Parathyroid adenoma (tissue), 2 donors: Measurements from ENCODE around the gene SMG6.

Experiments used
- H2AFZ ChIP-seq: fragments of 300-600 bp; sonication (generic); one replicate; pipeline ENCODE4 v1.7.0; 2017; ENCODE audit warnings: antibody characterized with exemption, mild to moderate bottlenecking
- H3K27ac ChIP-seq: fragments of 300-600 bp; sonication (generic); one replicate; pipeline ENCODE4 v1.7.0; 2017
- H3K27me3 ChIP-seq: fragments of 300-600 bp; sonication (generic); one replicate; pipeline ENCODE4 v1.7.0; 2017; ENCODE audit warnings: low read length; ENCODE audit not compliant: control insufficient read depth, insufficient read depth
- H3K36me3 ChIP-seq: fragments of 300-600 bp; sonication (generic); one replicate; pipeline ENCODE4 v1.7.0; 2017; ENCODE audit warnings: low read length; ENCODE audit not compliant: control insufficient read depth, insufficient read depth
- H3K4me1 ChIP-seq: fragments of 300-600 bp; sonication (generic); one replicate; pipeline ENCODE4 v1.7.0; 2017; ENCODE audit warnings: control low read depth
- H3K4me2 ChIP-seq: fragments of 300-600 bp; sonication (generic); one replicate; pipeline ENCODE4 v1.7.0; 2017; ENCODE audit warnings: low read length
- H3K4me3 ChIP-seq: fragments of 300-600 bp; sonication (generic); one replicate; pipeline ENCODE4 v1.7.0; 2017; ENCODE audit warnings: low read depth, low read length
- H3K79me2 ChIP-seq: fragments of 300-600 bp; sonication (generic); one replicate; pipeline ENCODE4 v1.7.0; 2017; ENCODE audit warnings: control low read depth
- H3K9ac ChIP-seq: fragments of 300-600 bp; sonication (generic); one replicate; pipeline ENCODE4 v1.7.0; 2017; ENCODE audit warnings: mild to moderate bottlenecking
- H3K9me3 ChIP-seq: fragments of 300-600 bp; sonication (generic); one replicate; pipeline ENCODE4 v1.7.0; 2017; ENCODE audit warnings: low read length; ENCODE audit not compliant: control insufficient read depth
- TF ChIP-seq, protein P1 (sequence below): fragments of 300-600 bp; sonication (generic); IDR thresholded peaks from one replicate; pipeline ENCODE4 v1.7.0; 2017; ENCODE audit warnings: antibody characterized with exemption, mild to moderate bottlenecking
- donor health status: primary hyperparathyroidism.

Gene SMG6

DNA sequence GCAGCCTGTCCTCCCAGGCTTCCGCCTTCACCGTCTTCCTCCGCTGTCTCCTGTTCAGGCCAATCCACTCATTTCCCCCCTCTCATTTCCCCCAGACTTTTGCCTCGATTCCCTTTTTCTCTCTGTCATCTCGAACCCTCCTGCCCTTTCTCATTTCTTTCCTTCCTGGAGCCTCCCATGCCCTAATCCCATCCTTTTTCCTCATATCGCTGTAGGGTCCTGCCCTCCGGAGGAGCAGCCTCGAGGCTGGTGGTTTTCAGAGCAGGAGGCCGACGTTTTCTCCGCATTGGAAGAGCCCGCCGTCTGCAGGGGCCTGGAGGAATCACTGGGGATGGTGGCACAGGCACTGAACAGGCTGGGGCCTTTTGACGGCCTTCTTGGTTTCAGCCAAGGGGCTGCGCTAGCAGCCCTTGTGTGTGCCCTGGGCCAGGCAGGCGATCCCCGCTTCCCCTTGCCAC lies 261.2 kb downstream of the SMG6 start:
- peaks cover 8% of the 10 kb centered on the region for H3K4me1 ChIP-seq
- peak overlapping the region; percentile 61 for H3K9ac ChIP-seq
- no peaks in the 10 kb centered on the region for H3K9me3 ChIP-seq
- H3K79me2 ChIP-seq, result peaks cover 6% of the 10 kb centered on the region
- peak overlapping the region; percentile 87 for H2AFZ ChIP-seq
- peak overlapping the region; percentile 99 for H3K4me2 ChIP-seq
- H3K36me3 ChIP-seq, result no peaks in the 10 kb centered on the region
- peak overlapping the region; percentile 88 for H3K27ac ChIP-seq
- no peaks in the 10 kb centered on the region for H3K27me3 ChIP-seq
- TF ChIP-seq, protein P1, sequence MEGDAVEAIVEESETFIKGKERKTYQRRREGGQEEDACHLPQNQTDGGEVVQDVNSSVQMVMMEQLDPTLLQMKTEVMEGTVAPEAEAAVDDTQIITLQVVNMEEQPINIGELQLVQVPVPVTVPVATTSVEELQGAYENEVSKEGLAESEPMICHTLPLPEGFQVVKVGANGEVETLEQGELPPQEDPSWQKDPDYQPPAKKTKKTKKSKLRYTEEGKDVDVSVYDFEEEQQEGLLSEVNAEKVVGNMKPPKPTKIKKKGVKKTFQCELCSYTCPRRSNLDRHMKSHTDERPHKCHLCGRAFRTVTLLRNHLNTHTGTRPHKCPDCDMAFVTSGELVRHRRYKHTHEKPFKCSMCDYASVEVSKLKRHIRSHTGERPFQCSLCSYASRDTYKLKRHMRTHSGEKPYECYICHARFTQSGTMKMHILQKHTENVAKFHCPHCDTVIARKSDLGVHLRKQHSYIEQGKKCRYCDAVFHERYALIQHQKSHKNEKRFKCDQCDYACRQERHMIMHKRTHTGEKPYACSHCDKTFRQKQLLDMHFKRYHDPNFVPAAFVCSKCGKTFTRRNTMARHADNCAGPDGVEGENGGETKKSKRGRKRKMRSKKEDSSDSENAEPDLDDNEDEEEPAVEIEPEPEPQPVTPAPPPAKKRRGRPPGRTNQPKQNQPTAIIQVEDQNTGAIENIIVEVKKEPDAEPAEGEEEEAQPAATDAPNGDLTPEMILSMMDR, result peak; percentile 7
- peak overlapping the region; percentile 91 for H3K4me3 ChIP-seq

DNA sequence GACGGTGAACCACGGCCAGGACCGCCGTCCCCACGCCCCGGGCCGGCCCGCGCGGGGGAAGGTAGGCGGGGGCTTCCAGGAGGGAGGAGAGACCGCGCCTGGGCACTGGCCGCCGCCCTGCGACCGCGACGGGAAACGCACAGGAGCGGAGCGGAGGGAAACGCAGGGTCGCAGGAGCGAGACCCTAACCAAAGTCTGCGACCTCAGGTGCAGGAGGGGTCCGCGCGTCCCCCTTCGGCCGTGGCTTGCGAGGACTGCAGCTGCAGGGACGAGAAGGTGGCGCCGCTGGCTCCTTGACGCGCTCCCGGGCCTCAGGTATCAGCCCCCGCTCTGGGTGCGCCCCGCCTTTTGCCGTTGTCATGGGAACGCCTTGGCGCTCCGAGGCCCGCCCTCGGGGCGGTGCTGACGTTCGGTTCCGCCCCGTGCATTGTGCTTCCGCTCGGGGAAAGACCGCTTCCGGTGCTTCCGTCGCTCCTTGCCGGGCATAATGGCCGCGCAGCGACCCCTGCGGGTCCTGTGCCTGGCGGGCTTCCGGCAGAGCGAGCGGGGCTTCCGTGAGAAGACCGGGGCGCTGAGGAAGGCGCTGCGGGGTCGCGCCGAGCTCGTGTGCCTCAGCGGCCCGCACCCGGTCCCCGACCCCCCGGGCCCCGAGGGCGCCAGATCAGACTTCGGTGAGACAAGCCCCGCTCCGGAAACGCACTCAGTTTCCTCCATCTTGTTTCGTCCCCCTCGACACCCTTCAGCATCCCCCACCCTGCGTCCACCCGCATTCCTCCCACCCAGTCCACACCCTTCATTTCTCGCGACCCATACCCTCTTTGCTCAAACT lies 261.8 kb downstream of the SMG6 start, which contains the start of gene OVCA2:
Gene OVCA2, plus strand, starts transcription at position 462 of the 829 bp plus-strand sequence. Its CDS starts 26 bp downstream, at position 488.
- Histone ChIP-seq H3K79me2 (peaks cover 4% of the 10 kb centered on the region), H3K36me3 (no peaks in the 10 kb centered on the region), H3K9ac (peak within 1 kb of the TSS; percentile 61), H3K4me3 (peak within 1 kb of the TSS; percentile 91), H3K4me1 (peaks cover 8% of the 10 kb centered on the region), H3K27me3 (no peaks in the 10 kb centered on the region), H3K9me3 (no peaks in the 10 kb centered on the region), H2AFZ (peak within 1 kb of the TSS; percentile 87), H3K27ac (peak within 1 kb of the TSS; percentile 88), H3K4me2 (peak within 1 kb of the TSS; percentile 99)
- TF ChIP-seq, protein P1, result peak; percentile 70

DNA sequence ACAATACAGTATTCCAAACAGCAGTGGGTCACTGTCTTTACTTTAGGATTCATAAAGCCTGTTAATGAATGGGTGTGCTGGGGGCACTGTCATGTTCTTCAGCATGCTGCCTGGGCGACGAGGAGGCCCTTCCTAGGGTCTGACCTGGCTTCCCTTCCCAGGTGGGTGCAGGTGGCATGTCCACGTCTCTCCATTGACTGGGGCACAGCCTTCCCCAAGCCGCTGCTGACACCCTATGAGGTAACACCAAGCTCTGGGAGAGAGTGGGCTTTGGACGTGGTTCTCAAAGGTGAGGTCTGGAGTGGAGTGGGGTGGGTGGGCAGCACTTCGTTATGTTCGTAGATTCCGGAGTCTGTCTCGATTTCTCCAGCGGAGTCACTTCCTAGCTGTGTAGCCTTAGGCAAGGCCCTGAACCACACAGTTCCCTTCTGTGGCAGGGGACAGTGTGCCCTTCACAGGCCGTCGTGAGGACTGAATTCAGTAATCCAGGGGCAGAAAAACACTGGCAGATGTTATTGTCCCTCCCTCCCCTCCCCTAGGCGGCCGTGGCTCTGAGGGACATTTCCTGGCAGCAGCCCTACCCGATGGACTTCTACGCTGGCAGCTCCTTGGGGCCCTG lies 262.5 kb downstream of the SMG6 start:
- Histone ChIP-seq H2AFZ (peak overlapping the region; percentile 87), H3K9ac (no peak overlapping the region), H3K4me3 (peak overlapping the region; percentile 91), H3K27me3 (no peaks in the 10 kb centered on the region), H3K4me2 (peak overlapping the region; percentile 99), H3K9me3 (no peaks in the 10 kb centered on the region), H3K36me3 (no peaks in the 10 kb centered on the region), H3K27ac (peak overlapping the region; percentile 88), H3K4me1 (peaks cover 8% of the 10 kb centered on the region), H3K79me2 (peaks cover 4% of the 10 kb centered on the region)
- TF ChIP-seq, protein P1, result no peak

DNA sequence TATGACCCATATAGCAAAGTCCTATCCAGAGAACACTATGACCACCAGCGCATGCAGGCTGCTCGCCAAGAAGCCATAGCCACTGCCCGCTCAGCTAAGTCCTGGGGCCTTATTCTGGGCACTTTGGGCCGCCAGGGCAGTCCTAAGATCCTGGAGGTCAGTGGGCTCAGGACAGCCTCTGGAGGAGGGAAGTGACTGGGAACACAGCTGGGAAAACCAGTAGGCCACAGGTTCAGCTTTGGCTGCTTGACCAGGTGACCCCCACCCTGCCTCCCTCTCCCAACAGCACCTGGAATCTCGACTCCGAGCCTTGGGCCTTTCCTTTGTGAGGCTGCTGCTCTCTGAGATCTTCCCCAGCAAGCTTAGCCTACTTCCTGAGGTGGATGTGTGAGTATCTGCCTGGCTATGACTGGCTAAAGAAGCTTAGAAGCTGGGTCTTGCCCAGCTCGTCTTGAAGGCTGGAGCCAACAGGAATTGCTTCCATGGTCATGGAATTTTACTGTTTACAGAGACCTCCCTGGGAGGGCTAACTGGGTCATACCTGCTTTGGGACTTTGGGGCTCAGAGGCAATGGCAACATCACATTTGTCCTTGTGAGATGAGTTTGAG lies 263.3 kb downstream of the SMG6 start:
- no peaks in the 10 kb centered on the region for H3K9me3 ChIP-seq
- H3K4me1 ChIP-seq, result peaks cover 8% of the 10 kb centered on the region
- no peak overlapping the region for H3K9ac ChIP-seq
- H3K4me3 ChIP-seq, result no peak overlapping the region
- no peak overlapping the region for H2AFZ ChIP-seq
- TF ChIP-seq, protein P1, result no peak
- no peaks in the 10 kb centered on the region for H3K36me3 ChIP-seq
- H3K27ac ChIP-seq, result no peak overlapping the region
- no peak overlapping the region for H3K4me2 ChIP-seq
- H3K27me3 ChIP-seq, result no peaks in the 10 kb centered on the region
- H3K79me2 ChIP-seq, result peaks cover under 1% of the 10 kb centered on the region
